OCI-LY1 (cell line): ENCODE results near the gene ARHGAP10.

ENCODE experiments used
- H2AFZ ChIP-seq: fragments of 200-600 bp; sonication (generic), shearing (Covaris generic); 2 replicates; pipeline ENCODE4 v1.6.0; 2014; ENCODE audit warnings: antibody characterized with exemption, mild to moderate bottlenecking, low read length
- H3F3A ChIP-seq: fragments of 200-600 bp; sonication (generic), shearing (Covaris generic); 2 replicates; pipeline ENCODE4 v1.6.0; 2014; ENCODE audit warnings: mild to moderate bottlenecking, antibody characterized with exemption, low read length, moderate library complexity; ENCODE audit not compliant: insufficient read depth
- H3K27ac ChIP-seq: fragments of 200-600 bp; sonication (generic); 2 replicates; pipeline ENCODE4 v1.5.1; 2014; ENCODE audit warnings: low read length, mixed run types, mild to moderate bottlenecking, low read depth; ENCODE audit not compliant: poor library complexity, severe bottlenecking
- H3K27me3 ChIP-seq: fragments of 200-600 bp; sonication (generic); 2 replicates; pipeline ENCODE4 v1.6.0; 2014; ENCODE audit warnings: antibody characterized with exemption, mild to moderate bottlenecking, low read length, moderate library complexity; ENCODE audit not compliant: insufficient read depth
- H3K36me3 ChIP-seq: fragments of 200-600 bp; sonication (generic); 2 replicates; pipeline ENCODE4 v1.6.1; 2014; ENCODE audit warnings: mild to moderate bottlenecking, antibody characterized with exemption, low read length, moderate library complexity, mixed read lengths; ENCODE audit not compliant: insufficient read depth
- H3K4me1 ChIP-seq: fragments of 200-600 bp; sonication (generic); 2 replicates; pipeline ENCODE4 v1.5.1; 2014; ENCODE audit warnings: mild to moderate bottlenecking, low read length, moderate library complexity; ENCODE audit not compliant: insufficient read depth, severe bottlenecking
- H3K4me2 ChIP-seq: fragments of 200-600 bp; sonication (generic), shearing (Covaris generic); 2 replicates; pipeline ENCODE4 v1.6.1; 2014; ENCODE audit warnings: low read length
- H3K4me3 ChIP-seq: fragments of 200-600 bp; sonication (generic); 2 replicates; pipeline ENCODE4 v1.5.1; 2014; ENCODE audit warnings: low read length, low read depth, mild to moderate bottlenecking, mixed read lengths; ENCODE audit not compliant: poor library complexity, severe bottlenecking
- H3K79me2 ChIP-seq: fragments of 200-600 bp; shearing (Covaris generic); 2 replicates; pipeline ENCODE4 v1.6.1; 2016; ENCODE audit warnings: mixed run types, low read length, mixed read lengths; ENCODE audit not compliant: insufficient read depth
- H3K9ac ChIP-seq: fragments of 200-600 bp; sonication (generic), shearing (Covaris generic); 2 replicates; pipeline ENCODE4 v1.6.1; 2014; ENCODE audit warnings: mild to moderate bottlenecking, low read length, mixed read lengths
- H3K9me2 ChIP-seq: fragments of 200-600 bp; sonication (generic), shearing (Covaris generic); 2 replicates; pipeline ENCODE4 v1.6.1; 2014; ENCODE audit warnings: low read depth, mild to moderate bottlenecking, low read length, mixed read lengths
- H3K9me3 ChIP-seq: fragments of 200-600 bp; shearing (Covaris generic); 2 replicates; pipeline ENCODE4 v1.6.1; 2014; ENCODE audit warnings: low read length, mixed read lengths
- H4K20me1 ChIP-seq: fragments of 200-600 bp; sonication (generic), shearing (Covaris generic); 2 replicates; pipeline ENCODE4 v1.6.0; 2016; ENCODE audit warnings: mild to moderate bottlenecking, low read length; ENCODE audit not compliant: insufficient read depth
- EZH2 ChIP-seq: fragments of 200-600 bp; sonication (generic), shearing (Covaris generic); IDR thresholded peaks from 2 replicates; pipeline ENCODE4 v1.8.0; 2017; ENCODE audit warnings: borderline replicate concordance, mixed run types, mild to moderate bottlenecking, antibody characterized with exemption, low read length, moderate library complexity, mixed read lengths
- TF ChIP-seq, protein P1 (sequence below): fragments of 200-600 bp; sonication (generic), shearing (Covaris generic); IDR thresholded peaks from 2 replicates; pipeline ENCODE4 v1.5.1; 2017; ENCODE audit warnings: mild to moderate bottlenecking, antibody characterized with exemption, low read length, moderate library complexity, mixed read lengths

ARHGAP10 gene

GRCh38 chr4:147854154-147854553 lies 122.3 kb downstream of the ARHGAP10 start:
- H3K4me2 ChIP-seq = no peak overlapping the region
- H3K36me3 ChIP-seq = no peaks in the 10 kb centered on the region
- H3K27me3 ChIP-seq = no peaks in the 10 kb centered on the region; the same call in 1 of the 2 replicates
- H3F3A ChIP-seq = no peaks in the 10 kb centered on the region
- H2AFZ ChIP-seq = no peak overlapping the region
- no peaks in the 10 kb centered on the region for H3K79me2 ChIP-seq
- no peaks in the 10 kb centered on the region for H3K4me1 ChIP-seq
- no peak overlapping the region for H3K27ac ChIP-seq
- TF ChIP-seq EZH2 = no peak
- TF ChIP-seq, protein P1, sequence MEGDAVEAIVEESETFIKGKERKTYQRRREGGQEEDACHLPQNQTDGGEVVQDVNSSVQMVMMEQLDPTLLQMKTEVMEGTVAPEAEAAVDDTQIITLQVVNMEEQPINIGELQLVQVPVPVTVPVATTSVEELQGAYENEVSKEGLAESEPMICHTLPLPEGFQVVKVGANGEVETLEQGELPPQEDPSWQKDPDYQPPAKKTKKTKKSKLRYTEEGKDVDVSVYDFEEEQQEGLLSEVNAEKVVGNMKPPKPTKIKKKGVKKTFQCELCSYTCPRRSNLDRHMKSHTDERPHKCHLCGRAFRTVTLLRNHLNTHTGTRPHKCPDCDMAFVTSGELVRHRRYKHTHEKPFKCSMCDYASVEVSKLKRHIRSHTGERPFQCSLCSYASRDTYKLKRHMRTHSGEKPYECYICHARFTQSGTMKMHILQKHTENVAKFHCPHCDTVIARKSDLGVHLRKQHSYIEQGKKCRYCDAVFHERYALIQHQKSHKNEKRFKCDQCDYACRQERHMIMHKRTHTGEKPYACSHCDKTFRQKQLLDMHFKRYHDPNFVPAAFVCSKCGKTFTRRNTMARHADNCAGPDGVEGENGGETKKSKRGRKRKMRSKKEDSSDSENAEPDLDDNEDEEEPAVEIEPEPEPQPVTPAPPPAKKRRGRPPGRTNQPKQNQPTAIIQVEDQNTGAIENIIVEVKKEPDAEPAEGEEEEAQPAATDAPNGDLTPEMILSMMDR = no peak
- no peaks in the 10 kb centered on the region for H3K9me2 ChIP-seq
- no peak overlapping the region for H3K4me3 ChIP-seq
- H4K20me1 ChIP-seq = no peaks in the 10 kb centered on the region
- no peaks in the 10 kb centered on the region for H3K9me3 ChIP-seq
- H3K9ac ChIP-seq = no peak overlapping the region

GRCh38 chr4:147855571-147856009 lies 123.7 kb downstream of the ARHGAP10 start:
- 0 out of 2 replicates have a peak, but pooled peaks cover 3% of the 10 kb centered on the region for H3K27me3 ChIP-seq
- no peak overlapping the region for H3K27ac ChIP-seq
- no peak overlapping the region for H3K9ac ChIP-seq
- no peak overlapping the region for H3K4me2 ChIP-seq
- H4K20me1 ChIP-seq = no peaks in the 10 kb centered on the region
- no peaks in the 10 kb centered on the region for H3K4me1 ChIP-seq
- H3K4me3 ChIP-seq = no peak overlapping the region
- H3K9me3 ChIP-seq = no peaks in the 10 kb centered on the region
- H3K79me2 ChIP-seq = no peaks in the 10 kb centered on the region
- H3K9me2 ChIP-seq = no peaks in the 10 kb centered on the region
- H3F3A ChIP-seq = no peaks in the 10 kb centered on the region
- TF ChIP-seq, protein P1 = no peak
- TF ChIP-seq EZH2 = no peak
- no peak overlapping the region for H2AFZ ChIP-seq
- H3K36me3 ChIP-seq = no peaks in the 10 kb centered on the region

DNA sequence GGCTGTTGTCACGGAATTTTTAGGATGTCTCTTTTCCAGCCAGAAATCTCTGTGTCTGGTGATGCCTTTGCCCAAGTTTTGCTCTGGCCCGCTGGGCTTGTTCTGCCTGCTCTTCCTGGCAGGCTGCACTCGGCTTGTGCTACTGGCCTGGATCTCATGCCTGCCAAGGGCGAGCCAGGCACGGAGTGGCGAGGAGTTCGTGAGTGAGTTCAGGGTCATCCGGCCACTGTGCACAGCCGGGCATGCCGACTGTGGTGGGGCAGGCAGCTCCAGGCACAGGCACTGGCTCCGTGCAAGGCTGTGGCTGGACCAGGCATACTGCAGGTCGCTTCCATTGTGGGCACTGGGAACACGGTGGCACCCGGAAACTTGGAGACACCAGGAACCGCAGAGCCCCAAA lies 129.1 kb downstream of the ARHGAP10 start:
- no peaks in the 10 kb centered on the region for H4K20me1 ChIP-seq
- no peaks in the 10 kb centered on the region for H3K4me1 ChIP-seq
- H3K9me3 ChIP-seq = no peaks in the 10 kb centered on the region
- no peaks in the 10 kb centered on the region for H3K36me3 ChIP-seq
- TF ChIP-seq EZH2 = no peak
- TF ChIP-seq, protein P1 = no peak
- no peak overlapping the region for H3K27ac ChIP-seq
- no peaks in the 10 kb centered on the region for H3K9me2 ChIP-seq
- H3K4me2 ChIP-seq = no peak overlapping the region
- H3K9ac ChIP-seq = no peak overlapping the region
- 0 out of 2 replicates have a peak, but pooled peaks cover 3% of the 10 kb centered on the region for H3K27me3 ChIP-seq
- no peaks in the 10 kb centered on the region for H3K79me2 ChIP-seq
- H3K4me3 ChIP-seq = no peak overlapping the region
- H3F3A ChIP-seq = no peaks in the 10 kb centered on the region
- no peak overlapping the region for H2AFZ ChIP-seq
